ENCODE measurements around the gene ZFYVE21.
"Not testable (repeated sequence)": the region's sequence is repeated elsewhere in the genome, so short reads cannot be mapped to it uniquely, and the experiment has no call there.

ZFYVE21 gene

GRCh38 chr14:103772078-103772712, 56.6 kb downstream of the ZFYVE21 start:
- ATAC-seq: no peak

GRCh38 chr14:103773521-103773920, 57.9 kb downstream of the ZFYVE21 start:
- ATAC-seq: no peak

- ATAC-seq: no peak
Observed at GRCh38 chr14:103775506-103775905, 59.9 kb downstream of the ZFYVE21 start.

GRCh38 chr14:103776319-103776718, 60.7 kb downstream of the ZFYVE21 start:
- ATAC-seq: not testable (repeated sequence)

- ATAC-seq: no peak
Observed at GRCh38 chr14:103782376-103782775, 66.8 kb downstream of the ZFYVE21 start.
